H1 (cell line): ENCODE data around the gene TPBGL. TPM values are rescaled to one million over a fixed set of nuclear protein-coding genes. Genes with fewer than 3 reads are reported as not detected.

Source experiments
- CTCF ChIA-PET: fragments of 300-600 bp; sonication (Branson Sonifier 250); formaldehyde crosslinking; loops from one replicate; lab custom pipeline; 2021; ENCODE audit not compliant: partially characterized antibody; lab: Charles Lee
- POLR2A ChIA-PET: fragments of 300-600 bp; sonication (Branson Sonifier 250); formaldehyde crosslinking; loops from one replicate; lab custom pipeline; 2021; ENCODE audit warnings: inconsistent platforms; ENCODE audit not compliant: partially characterized antibody; lab: Charles Lee
- DNase-seq, 2 experiments: peaks; one replicate each; pipeline versions ENCODE4 v3.0.0 to v3.0.0-alpha.2; 2010 to 2022; ENCODE audit warnings: low spot score in 2 of 2, low read depth in 1 of 2, mixed read lengths in 1 of 2
- FAIRE-seq: peaks from 2 replicates; lab custom pipeline; 2011; peaks lifted over from hg19 to GRCh38; lab: Jason Lieb, UNC
- H2AFZ ChIP-seq: 2 replicates; pipeline ENCODE4 v1.8.1; 2012; ENCODE audit warnings: low read length, inconsistent platforms
- H2AK5ac ChIP-seq: 2 replicates; pipeline ENCODE4 v1.6.1; 2013; ENCODE audit warnings: low read depth, low read length
- H2BK120ac ChIP-seq: replicated peaks from 2 replicates; pipeline ENCODE3; 2013; ENCODE audit warnings: low read depth, low read length, inconsistent platforms
- H2BK12ac ChIP-seq: 2 replicates; pipeline ENCODE4 v1.6.1; 2013; ENCODE audit warnings: low read depth, low read length
- H2BK15ac ChIP-seq: 2 replicates; pipeline ENCODE4 v1.6.1; 2013; ENCODE audit warnings: low read length
- H2BK20ac ChIP-seq: 2 replicates; pipeline ENCODE4 v1.6.1; 2013; ENCODE audit warnings: low read length
- H2BK5ac ChIP-seq: 2 replicates; pipeline ENCODE4 v1.6.1; 2013; ENCODE audit warnings: low read depth, low read length
- H3K14ac ChIP-seq: 2 replicates; pipeline ENCODE4 v1.6.1; 2013; ENCODE audit warnings: inconsistent platforms; ENCODE audit not compliant: insufficient read length
- H3K18ac ChIP-seq: 2 replicates; pipeline ENCODE4 v1.6.1; 2013; ENCODE audit warnings: low read length; ENCODE audit errors: extremely low read depth
- H3K23ac ChIP-seq: 2 replicates; pipeline ENCODE4 v1.6.1; 2013; ENCODE audit warnings: inconsistent platforms; ENCODE audit not compliant: insufficient read length
- H3K23me2 ChIP-seq: 2 replicates; pipeline ENCODE4 v1.6.1; 2013; ENCODE audit warnings: low read depth, low read length
- H3K27ac ChIP-seq: 2 replicates; pipeline ENCODE4 v1.6.1; 2011; ENCODE audit warnings: low read depth, low read length, inconsistent platforms
- H3K27me3 ChIP-seq, 4 experiments: replicated peaks in 1 of 4; 1 replicate in 1 of 4; 2 replicates in 3 of 4; pipeline versions ENCODE4 v1.6.1 to v1.8.1; 2011 to 2013; ENCODE audit warnings: low read length in 3 of 4, mild to moderate bottlenecking in 3 of 4, inconsistent platforms in 2 of 4, mixed read lengths in 2 of 4, moderate library complexity in 1 of 4; ENCODE audit not compliant: control insufficient read depth in 3 of 4, insufficient read depth in 3 of 4; ENCODE audit errors: extremely low read depth in 1 of 4
- H3K36me3 ChIP-seq, 4 experiments: 2 replicates each; pipeline versions ENCODE4 v1.6.1 to v1.8.1; 2011 to 2013; ENCODE audit warnings: mild to moderate bottlenecking in 4 of 4, low read length in 3 of 4, moderate library complexity in 2 of 4, control low read depth in 1 of 4, inconsistent platforms in 1 of 4; ENCODE audit not compliant: insufficient read depth in 4 of 4, control insufficient read depth in 2 of 4
- H3K4ac ChIP-seq: replicated peaks from 2 replicates; pipeline ENCODE3; 2013; ENCODE audit warnings: low read length, low read depth, mixed read lengths, inconsistent platforms; ENCODE audit not compliant: insufficient read length
- H3K4me1 ChIP-seq, 4 experiments: replicated peaks in 1 of 4; 1 replicate in 1 of 4; 2 replicates in 3 of 4; pipeline versions ENCODE4 v1.6.1 to v1.8.1; 2011 to 2013; ENCODE audit warnings: low read length in 3 of 4, inconsistent platforms in 2 of 4, mixed read lengths in 1 of 4; ENCODE audit not compliant: insufficient read depth in 4 of 4, control insufficient read depth in 3 of 4
- H3K4me2 ChIP-seq, 2 experiments: 2 replicates each; pipeline versions ENCODE4 v1.6.1 to v1.8.1; 2011 to 2013; ENCODE audit warnings: low read depth in 2 of 2, low read length in 2 of 2, control low read depth in 1 of 2, inconsistent platforms in 1 of 2, mild to moderate bottlenecking in 1 of 2; ENCODE audit not compliant: insufficient read depth in 1 of 2
- H3K4me3 ChIP-seq, 4 experiments: fragments of 200-600, 300-600 bp in 1 of 4; sonication (generic), shearing (Covaris generic), sonication (Bioruptor Twin) in 1 of 4; 2 replicates each; pipeline versions ENCODE4 v1.5.1 to v1.8.1; 2011 to 2016; ENCODE audit warnings: low read length in 4 of 4, low read depth in 3 of 4, control low read depth in 2 of 4, inconsistent platforms in 2 of 4, mild to moderate bottlenecking in 2 of 4, mixed read lengths in 1 of 4, moderate library complexity in 1 of 4; ENCODE audit not compliant: insufficient read depth in 2 of 4; ENCODE audit errors: extremely low read depth in 1 of 4
- H3K56ac ChIP-seq: replicated peaks from 2 replicates; pipeline ENCODE3; 2013; ENCODE audit warnings: low read depth, mild to moderate bottlenecking, mixed read lengths, low read length, inconsistent platforms; ENCODE audit not compliant: insufficient read length
- H3K79me1 ChIP-seq: 2 replicates; pipeline ENCODE4 v1.6.1; 2013; ENCODE audit warnings: low read depth, low read length, control low read depth
- H3K79me2 ChIP-seq, 2 experiments: 2 replicates each; pipeline versions ENCODE4 v1.6.1 to v1.8.1; 2012 to 2013; ENCODE audit warnings: low read length in 2 of 2, mild to moderate bottlenecking in 2 of 2, inconsistent platforms in 1 of 2; ENCODE audit not compliant: insufficient read depth in 2 of 2, control insufficient read depth in 1 of 2
- H3K9ac ChIP-seq, 4 experiments: replicated peaks in 1 of 4; 1 replicate in 1 of 4; 2 replicates in 3 of 4; pipeline versions ENCODE4 v1.6.1 to v1.8.1; 2011 to 2013; ENCODE audit warnings: low read depth in 3 of 4, low read length in 3 of 4, control low read depth in 2 of 4, mild to moderate bottlenecking in 2 of 4, moderate library complexity in 2 of 4, inconsistent platforms in 1 of 4; ENCODE audit errors: extremely low read depth in 1 of 4
- H3K9me3 ChIP-seq, 2 experiments: 2 replicates each; pipeline versions ENCODE4 v1.6.1 to v1.8.1; 2012 to 2013; ENCODE audit warnings: mild to moderate bottlenecking in 2 of 2, moderate library complexity in 2 of 2, control low read depth in 1 of 2, inconsistent platforms in 1 of 2, low read depth in 1 of 2, low read length in 1 of 2, mixed read lengths in 1 of 2; ENCODE audit not compliant: insufficient read depth in 2 of 2
- H4K20me1 ChIP-seq, 2 experiments: replicated peaks in 1 of 2; 2 replicates each; pipeline versions ENCODE3 to v1.8.1; 2011 to 2013; ENCODE audit warnings: inconsistent platforms in 2 of 2, low read length in 2 of 2, mild to moderate bottlenecking in 1 of 2; ENCODE audit not compliant: insufficient read depth in 2 of 2, control insufficient read depth in 1 of 2
- H4K5ac ChIP-seq: 2 replicates; pipeline ENCODE4 v1.6.1; 2013; ENCODE audit warnings: low read length, low read depth, mixed read lengths, inconsistent platforms; ENCODE audit not compliant: insufficient read length
- H4K8ac ChIP-seq: 2 replicates; pipeline ENCODE4 v1.8.0; 2013; ENCODE audit warnings: mild to moderate bottlenecking, moderate library complexity, low read length, inconsistent platforms; ENCODE audit not compliant: insufficient read depth; ENCODE audit errors: extremely low read depth
- H4K91ac ChIP-seq: replicated peaks from 2 replicates; pipeline ENCODE3; 2013; ENCODE audit warnings: low read length, mixed read lengths, inconsistent platforms; ENCODE audit not compliant: insufficient read length
- BACH1 ChIP-seq: IDR thresholded peaks from 2 replicates; pipeline ENCODE4 v1.6.1; 2012; ENCODE audit warnings: low read length, improper control_type of control experiment
- CHD2 ChIP-seq: IDR thresholded peaks from 2 replicates; pipeline ENCODE4 v1.6.1; 2012; ENCODE audit warnings: low read length, improper control_type of control experiment
- CTBP2 ChIP-seq: IDR thresholded peaks from 2 replicates; pipeline ENCODE4 v1.7.0; 2011; ENCODE audit warnings: borderline replicate concordance, mild to moderate bottlenecking, moderate library complexity, mixed read lengths, low read length; ENCODE audit not compliant: insufficient read depth, insufficient read length
- EP300 ChIP-seq, 2 experiments: IDR thresholded peaks; 1 replicate in 1 of 2; 2 replicates in 1 of 2; pipeline ENCODE4 v1.6.1; 2011 to 2012; ENCODE audit warnings: low read depth in 2 of 2, low read length in 2 of 2, mild to moderate bottlenecking in 2 of 2, borderline replicate concordance in 1 of 2, inconsistent platforms in 1 of 2, moderate library complexity in 1 of 2
- RAD21 ChIP-seq, 2 experiments: IDR thresholded peaks in 1 of 2; conservative IDR thresholded peaks in 1 of 2; 2 replicates each; pipeline ENCODE4 v1.6.1; 2011; ENCODE audit warnings: low read depth in 2 of 2, low read length in 2 of 2, improper control_type of control experiment in 1 of 2, inconsistent platforms in 1 of 2, mild to moderate bottlenecking in 1 of 2, moderate library complexity in 1 of 2
- WGBS, 2 experiments: shearing (Covaris generic) in 1 of 2; methylation state at CpG; one replicate each; pipeline versions ENCODE4 v1.1.6 to v1.1.7; 2013 to 2015; ENCODE audit warnings: low lambda C conversion rate in 2 of 2, mixed read lengths in 2 of 2, inconsistent platforms in 1 of 2, low coverage in 1 of 2, missing lambda C conversion rate in 1 of 2; ENCODE audit not compliant: insufficient replicate concordance in 2 of 2, insufficient coverage in 1 of 2, insufficient read length in 1 of 2; ENCODE audit errors: extremely low coverage in 1 of 2, missing lambda C conversion rate in 1 of 2; 5-methylcytosine and 5-hydroxymethylcytosine counted together
- polyA plus RNA-seq, 7 experiments: library from polyadenylated mRNA; depleted of rRNA in 3 of 7; stranded (reverse) in 5 of 7; unstranded in 2 of 7; fragments of >200 nt in 5 of 7; fragments of 200-250 nt in 2 of 7; gene quantifications; 1 replicate in 5 of 7; 2 replicates in 1 of 7; 4 replicates in 1 of 7; pipeline versions ENCODE4 v1.2.1 to v1.2.3, GENCODE V29; 2011 to 2013; ENCODE audit warnings: missing spikeins in 2 of 7, mixed read lengths in 2 of 7
- total RNA-seq: library from RNA; stranded (reverse); fragmentation: NEBNext Ultra II Directional; extraction: Animal tissue kit (Norgen Biotek cat#: 25700); gene quantifications from 2 replicates; pipeline ENCODE4 v1.2.1, GENCODE V29; 2021
- TF ChIP-seq, protein P1 (sequence below): IDR thresholded peaks from 2 replicates; pipeline ENCODE4 v1.6.1; 2011; ENCODE audit warnings: low read length, improper control_type of control experiment

TPBGL gene
- total and polyA plus RNA-seq, 2 of the 8 experiments (the other 6 are each of a cell fraction or from before 2014, with no cell fraction given), result 0.26 to 0.37 TPM

DNA sequence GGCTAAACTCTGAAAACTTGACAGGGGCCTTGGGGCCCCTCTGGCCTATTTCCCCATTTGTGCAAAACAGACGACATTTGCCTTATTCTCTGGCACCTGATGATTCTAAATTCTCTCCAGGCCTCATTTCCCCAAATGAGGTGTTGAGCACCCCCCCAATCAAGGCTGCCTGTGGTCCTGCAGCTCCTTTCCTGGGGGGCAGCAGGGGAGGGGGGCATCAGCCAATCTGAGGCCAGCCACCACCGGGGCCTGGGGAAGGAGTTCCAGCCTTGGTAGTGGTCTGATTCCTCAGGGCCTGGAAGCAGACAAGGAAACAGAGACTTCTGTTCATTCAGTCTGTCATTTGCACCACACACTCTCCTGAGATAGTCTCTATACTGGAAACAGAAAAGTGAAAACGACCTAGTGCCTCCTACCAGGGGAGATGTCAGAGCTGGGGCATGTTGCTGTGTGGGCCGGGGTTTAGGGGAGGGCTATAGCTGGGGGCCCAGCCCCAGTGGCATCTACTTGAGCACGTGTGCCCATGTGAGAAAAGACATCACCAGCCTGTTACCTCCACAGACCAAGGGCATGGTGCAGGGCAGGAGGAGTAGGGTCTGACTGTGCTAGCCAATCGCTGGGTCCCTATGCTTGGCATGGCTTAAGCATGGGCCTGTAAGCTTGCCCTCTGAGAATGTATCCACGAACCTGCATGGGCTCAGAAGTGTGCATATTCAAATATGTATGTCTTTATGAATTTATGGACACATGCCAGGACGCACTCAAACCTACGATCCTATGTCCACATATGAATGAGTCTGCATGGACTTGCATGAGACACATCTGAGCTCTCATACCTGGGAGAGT, 1.8 kb upstream of the TPBGL start:
- CTCF ChIA-PET, result interaction anchor here (1.4 to 45.7 kb wide), 8 partner anchors 4 to 309 kb away, joined by 3 to 952 read pairs (median 16); partner anchors contain the start of genes SLCO2B1 and TPBGL
- DNase-seq (no peak), FAIRE-seq (no peak)
- no peaks in the 10 kb centered on the region for H3K79me2 ChIP-seq
- H4K91ac ChIP-seq, result no peak overlapping the region
- 87% methylated on average over 9 of the region's 9 CpGs; no CpG with 5 or more reads in 1 of the 2 experiments for WGBS, 2 experiments
- no peak overlapping the region for H3K23ac ChIP-seq
- H3K9me3 ChIP-seq, result no peaks in the 10 kb centered on the region
- no peak overlapping the region for H3K27ac ChIP-seq
- H4K5ac ChIP-seq, result no peak overlapping the region
- no peak overlapping the region for H2BK120ac ChIP-seq
- H3K18ac ChIP-seq, result no peak overlapping the region
- H3K4me1 ChIP-seq, result peaks cover 5 to 22% (median 13%) of the 10 kb centered on the region in 4 experiments
- no peak overlapping the region for H3K4ac ChIP-seq
- no peak overlapping the region for H2AFZ ChIP-seq
- H2BK20ac ChIP-seq, result no peak overlapping the region
- H3K79me1 ChIP-seq, result no peaks in the 10 kb centered on the region
- no peak overlapping the region for H4K8ac ChIP-seq
- H3K36me3 ChIP-seq, result no peaks in the 10 kb centered on the region
- H2BK5ac ChIP-seq, result no peak overlapping the region
- peaks cover 24 to 42% (median 36%) of the 10 kb centered on the region in 4 experiments for H3K27me3 ChIP-seq
- H2BK15ac ChIP-seq, result no peak overlapping the region; the same call in 1 of the 2 replicates
- H3K56ac ChIP-seq, result no peak overlapping the region
- H3K4me2 ChIP-seq, result peak overlapping the region in 1 of 2 experiments; percentile 83; a peak in 1 of 4 replicates
- H3K9ac ChIP-seq, result no peak overlapping the region
- H2AK5ac ChIP-seq, result no peak overlapping the region
- H3K14ac ChIP-seq, result no peak overlapping the region
- no peak for TF ChIP-seq BACH1
- TF ChIP-seq CTBP2, result no peak
- TF ChIP-seq RAD21 (IDR thresholded peaks at IDR 0.05 in 1 of 2, conservative IDR thresholded peaks at IDR 0.05 in 1 of 2; ENCODE audit: low read depth in 2 of 2, low read length in 2 of 2), result no peak
- TF ChIP-seq, protein P1, sequence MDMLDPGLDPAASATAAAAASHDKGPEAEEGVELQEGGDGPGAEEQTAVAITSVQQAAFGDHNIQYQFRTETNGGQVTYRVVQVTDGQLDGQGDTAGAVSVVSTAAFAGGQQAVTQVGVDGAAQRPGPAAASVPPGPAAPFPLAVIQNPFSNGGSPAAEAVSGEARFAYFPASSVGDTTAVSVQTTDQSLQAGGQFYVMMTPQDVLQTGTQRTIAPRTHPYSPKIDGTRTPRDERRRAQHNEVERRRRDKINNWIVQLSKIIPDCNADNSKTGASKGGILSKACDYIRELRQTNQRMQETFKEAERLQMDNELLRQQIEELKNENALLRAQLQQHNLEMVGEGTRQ, result no peak
- no peak for TF ChIP-seq CHD2
- TF ChIP-seq EP300 (IDR thresholded peaks at IDR 0.05; ENCODE audit: borderline replicate concordance in 1 of 2, low read depth in 2 of 2, low read length in 2 of 2), result no peak
- peaks cover 12% of the 10 kb centered on the region; the same call in 1 of the 2 replicates for H3K23me2 ChIP-seq
- H3K4me3 ChIP-seq, result no peak overlapping the region
- H2BK12ac ChIP-seq, result no peak overlapping the region; the same call in 1 of the 2 replicates
- peaks cover 0 to 3% of the 10 kb centered on the region in 2 experiments for H4K20me1 ChIP-seq
- POLR2A ChIA-PET, result interaction anchor here (0.6 to 2.4 kb wide), 4 partner anchors 15 to 34 kb away, joined by 3 to 10 read pairs (median 3); no protein-coding TSS in a partner anchor
